ENCODE results near the gene SLCO3A1. TPM values are rescaled to one million over a fixed set of nuclear protein-coding genes. Genes with fewer than 3 reads are reported as not detected.

The SLCO3A1 gene
- total RNA-seq, 1 donor from 2014 or later: 42.5 TPM

GRCh38 chr15:92078270-92078669 lies 224.8 kb downstream of the SLCO3A1 start:
- no peak for TF ChIP-seq CTCF (IDR thresholded peaks at IDR 0.05)
- Histone ChIP-seq H3K4me1 (peaks cover 49% of the 10 kb centered on the region), H3K36me3 (no peaks in the 10 kb centered on the region), H3K27ac (no peak overlapping the region), H3K9me3 (no peaks in the 10 kb centered on the region), H3K27me3 (ENCODE audit: low read depth) (no peaks in the 10 kb centered on the region), H3K4me3 (no peak overlapping the region)
- intact Hi-C loops (cut with DNase I): no loop called here
- DNase-seq (no peak), ATAC-seq (no peak)

GRCh38 chr15:92079047-92079446 lies 225.5 kb downstream of the SLCO3A1 start:
- Histone ChIP-seq H3K4me1 (peaks cover 41% of the 10 kb centered on the region), H3K36me3 (no peaks in the 10 kb centered on the region), H3K9me3 (no peaks in the 10 kb centered on the region), H3K4me3 (no peak overlapping the region), H3K27me3 (ENCODE audit: low read depth) (no peaks in the 10 kb centered on the region), H3K27ac (no peak overlapping the region)
- TF ChIP-seq CTCF (IDR thresholded peaks at IDR 0.05): peak; percentile 27
- ATAC-seq (no peak), DNase-seq (no peak)
- intact Hi-C loops (cut with DNase I): no loop called here

- intact Hi-C loops (cut with DNase I): loop anchor here (10.0 kb wide), 2 partner anchors 375 to 775 kb away; no protein-coding TSS in a partner anchor
- peaks cover 34% of the 10 kb centered on the region for H3K4me1 ChIP-seq
- no peak overlapping the region for H3K4me3 ChIP-seq
- no peaks in the 10 kb centered on the region for H3K9me3 ChIP-seq
- TF ChIP-seq CTCF (IDR thresholded peaks at IDR 0.05): no peak
- no peaks in the 10 kb centered on the region for H3K27me3 ChIP-seq (ENCODE audit: low read depth)
- H3K27ac ChIP-seq: no peak overlapping the region
- H3K36me3 ChIP-seq: no peaks in the 10 kb centered on the region
- DNase-seq: no peak
- no peak for ATAC-seq
Measured at GRCh38 chr15:92079647-92080255, 226.2 kb downstream of the SLCO3A1 start.

GRCh38 chr15:92082006-92082843 lies 228.7 kb downstream of the SLCO3A1 start:
- intact Hi-C loops (cut with DNase I): loop anchor here (10.0 kb wide), 2 partner anchors 377 to 777 kb away; no protein-coding TSS in a partner anchor
- Histone ChIP-seq H3K27ac (no peak overlapping the region), H3K27me3 (ENCODE audit: low read depth) (no peaks in the 10 kb centered on the region), H3K9me3 (no peaks in the 10 kb centered on the region), H3K4me3 (no peak overlapping the region), H3K4me1 (peaks cover 17% of the 10 kb centered on the region), H3K36me3 (no peaks in the 10 kb centered on the region)
- TF ChIP-seq CTCF (IDR thresholded peaks at IDR 0.05): peak; percentile 80
- ATAC-seq (peak; percentile 74 to 81), DNase-seq (no peak)

GRCh38 chr15:92083190-92083589 lies 229.7 kb downstream of the SLCO3A1 start:
- Histone ChIP-seq H3K27ac (no peak overlapping the region), H3K36me3 (no peaks in the 10 kb centered on the region), H3K27me3 (ENCODE audit: low read depth) (no peaks in the 10 kb centered on the region), H3K9me3 (no peaks in the 10 kb centered on the region), H3K4me3 (no peak overlapping the region), H3K4me1 (peaks cover 11% of the 10 kb centered on the region)
- intact Hi-C loops (cut with DNase I): loop anchor here (10.0 kb wide), 2 partner anchors 378 to 778 kb away; no protein-coding TSS in a partner anchor
- DNase-seq: no peak
- no peak for ATAC-seq
- no peak for TF ChIP-seq CTCF (IDR thresholded peaks at IDR 0.05)
